Fibroblast of pulmonary artery (primary cell): Measurements from ENCODE around the gene SLC22A24.

Experiments
- DNase-seq: peaks from one replicate; pipeline ENCODE4 v3.0.0-alpha.2; 2010; ENCODE audit warnings: low read depth
- H3K4me3 ChIP-seq: replicated peaks from 2 replicates; pipeline ENCODE4 v1.5.1; 2011; ENCODE audit warnings: low read depth, mild to moderate bottlenecking, control low read depth, low read length, moderate library complexity
- TF ChIP-seq, protein P1 (sequence below): IDR thresholded peaks from 2 replicates; pipeline ENCODE4 v1.5.1; 2011; ENCODE audit warnings: mild to moderate bottlenecking, control low read depth, low read length, inconsistent platforms; ENCODE audit errors: missing control alignments

SLC22A24 gene

GRCh38 chr11:63144121-63144520, at the start of gene SLC22A24:
Gene SLC22A24 (minus strand): TSS chr11:63144221. CDS start chr11:63143779, 442 bp downstream.
- DNase-seq, result no peak

DNA sequence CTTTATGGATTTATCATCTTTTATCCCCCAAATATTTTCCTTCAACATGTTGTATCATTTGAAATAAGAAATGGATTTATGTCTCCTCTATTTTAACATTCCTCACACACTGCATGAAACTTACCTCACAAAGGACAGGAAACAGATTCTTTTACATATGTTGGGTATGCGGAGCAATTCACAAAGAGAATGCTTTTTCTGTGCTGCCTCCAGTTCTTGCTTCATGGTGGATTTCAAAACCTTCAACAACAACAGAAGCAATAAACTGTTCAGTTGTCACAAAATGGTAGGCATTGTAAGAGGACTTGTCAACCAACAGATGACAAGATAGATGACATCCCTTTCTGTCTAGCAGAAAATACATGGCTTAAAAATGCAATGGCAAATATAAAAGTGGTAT, 36.5 kb upstream of the SLC22A24 start:
- H3K4me3 ChIP-seq, result no peak overlapping the region
- no peak for DNase-seq
- TF ChIP-seq, protein P1, sequence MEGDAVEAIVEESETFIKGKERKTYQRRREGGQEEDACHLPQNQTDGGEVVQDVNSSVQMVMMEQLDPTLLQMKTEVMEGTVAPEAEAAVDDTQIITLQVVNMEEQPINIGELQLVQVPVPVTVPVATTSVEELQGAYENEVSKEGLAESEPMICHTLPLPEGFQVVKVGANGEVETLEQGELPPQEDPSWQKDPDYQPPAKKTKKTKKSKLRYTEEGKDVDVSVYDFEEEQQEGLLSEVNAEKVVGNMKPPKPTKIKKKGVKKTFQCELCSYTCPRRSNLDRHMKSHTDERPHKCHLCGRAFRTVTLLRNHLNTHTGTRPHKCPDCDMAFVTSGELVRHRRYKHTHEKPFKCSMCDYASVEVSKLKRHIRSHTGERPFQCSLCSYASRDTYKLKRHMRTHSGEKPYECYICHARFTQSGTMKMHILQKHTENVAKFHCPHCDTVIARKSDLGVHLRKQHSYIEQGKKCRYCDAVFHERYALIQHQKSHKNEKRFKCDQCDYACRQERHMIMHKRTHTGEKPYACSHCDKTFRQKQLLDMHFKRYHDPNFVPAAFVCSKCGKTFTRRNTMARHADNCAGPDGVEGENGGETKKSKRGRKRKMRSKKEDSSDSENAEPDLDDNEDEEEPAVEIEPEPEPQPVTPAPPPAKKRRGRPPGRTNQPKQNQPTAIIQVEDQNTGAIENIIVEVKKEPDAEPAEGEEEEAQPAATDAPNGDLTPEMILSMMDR, result no peak

More at GRCh38 chr11:63144121-63144520, at the start of gene SLC22A24:
- TF ChIP-seq, protein P1, result no peak
- H3K4me3 ChIP-seq, result no peak within 1 kb of the TSS

- no peak overlapping the region for H3K4me3 ChIP-seq
- TF ChIP-seq, protein P1, result no peak
- no peak for DNase-seq
Observed at GRCh38 chr11:63179432-63180041, 35.5 kb upstream of the SLC22A24 start.

GRCh38 chr11:63177872-63178271, 33.9 kb upstream of the SLC22A24 start:
- TF ChIP-seq, protein P1, result no peak
- H3K4me3 ChIP-seq, result no peak overlapping the region
- no peak for DNase-seq

- TF ChIP-seq, protein P1, result no peak
- DNase-seq, result no peak
- no peak overlapping the region for H3K4me3 ChIP-seq
Observed at GRCh38 chr11:63165706-63166310, 21.8 kb upstream of the SLC22A24 start.

DNA sequence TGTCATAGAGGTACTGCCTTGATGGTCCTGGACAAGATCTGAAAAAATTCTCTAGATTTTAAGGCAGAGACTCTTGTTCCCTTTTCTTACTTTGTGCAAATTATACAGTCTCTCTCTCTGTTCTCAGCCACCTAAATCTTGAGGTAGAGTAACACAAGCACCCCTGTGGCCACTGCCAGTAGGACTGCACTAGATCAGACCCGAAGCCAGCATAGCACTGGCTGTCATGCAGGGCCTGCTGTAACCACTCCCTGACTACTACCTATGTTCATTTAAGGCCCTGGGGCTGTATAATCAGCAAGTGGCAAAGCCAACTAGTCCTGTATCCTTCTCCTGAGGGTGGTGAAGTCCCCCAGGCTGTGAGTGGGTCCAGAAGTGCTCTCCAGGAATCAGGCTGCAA, 11.8 kb upstream of the SLC22A24 start:
- no peak overlapping the region for H3K4me3 ChIP-seq
- TF ChIP-seq, protein P1, result no peak
- no peak for DNase-seq

DNA sequence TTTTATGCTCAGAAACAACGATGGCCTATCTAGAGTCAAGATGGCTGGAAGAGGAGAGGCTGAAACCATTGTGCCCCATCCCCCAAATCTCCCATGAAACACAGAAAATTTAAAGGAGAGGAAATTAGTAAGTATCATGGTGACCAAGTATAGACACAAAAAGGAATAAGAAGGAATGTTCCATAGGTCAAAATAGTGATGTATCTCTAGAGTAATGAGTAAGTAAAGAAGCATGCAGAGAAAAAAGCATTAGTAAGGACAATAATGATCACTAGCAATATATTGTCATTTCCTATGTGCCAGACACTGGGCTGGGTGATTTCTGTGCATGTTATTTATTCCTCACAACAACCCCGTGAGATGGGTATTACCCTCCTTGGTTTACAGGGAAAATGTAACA, 2.6 kb upstream of the SLC22A24 start:
- no peak for DNase-seq
- TF ChIP-seq, protein P1, result no peak
- H3K4me3 ChIP-seq, result no peak overlapping the region
